GM19395 (cell line): Measurements from ENCODE around the gene PORCN.

ENCODE experiments used
- ATAC-seq: cut with Tn5 transposase; IDR thresholded peaks from one replicate; pipeline ENCODE4 v1.9.1; 2021; ENCODE audit warnings: mild to moderate bottlenecking, moderate library complexity; ENCODE audit not compliant: unreplicated experiment

The PORCN gene

GRCh38 chrX:48508400-48509244 is at the start of gene PORCN:
Gene PORCN (plus strand): TSS chrX:48508992. CDS start chrX:48509821, 829 bp downstream.
- peak; percentile 80 for ATAC-seq

DNA sequence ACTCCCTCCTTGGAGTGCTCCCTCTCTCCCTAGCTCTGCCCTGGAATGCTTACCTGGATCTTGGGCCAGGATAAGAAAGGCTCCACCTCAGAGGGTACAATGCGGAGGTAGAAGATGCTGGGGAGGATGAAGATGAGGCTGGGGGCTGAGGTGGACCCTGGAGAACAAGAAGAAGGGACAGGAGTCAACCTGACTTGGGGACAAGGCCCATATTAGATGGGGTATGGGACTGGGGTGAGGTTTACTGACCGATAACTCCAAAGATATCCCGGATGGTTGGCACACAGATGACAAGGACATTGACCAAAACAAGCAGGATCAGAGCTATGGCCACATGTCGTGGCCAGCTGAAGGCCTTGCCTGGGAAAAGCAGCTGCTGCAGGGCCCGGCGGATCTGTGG is 49.3 kb upstream of the PORCN start:
- ATAC-seq = no peak

DNA sequence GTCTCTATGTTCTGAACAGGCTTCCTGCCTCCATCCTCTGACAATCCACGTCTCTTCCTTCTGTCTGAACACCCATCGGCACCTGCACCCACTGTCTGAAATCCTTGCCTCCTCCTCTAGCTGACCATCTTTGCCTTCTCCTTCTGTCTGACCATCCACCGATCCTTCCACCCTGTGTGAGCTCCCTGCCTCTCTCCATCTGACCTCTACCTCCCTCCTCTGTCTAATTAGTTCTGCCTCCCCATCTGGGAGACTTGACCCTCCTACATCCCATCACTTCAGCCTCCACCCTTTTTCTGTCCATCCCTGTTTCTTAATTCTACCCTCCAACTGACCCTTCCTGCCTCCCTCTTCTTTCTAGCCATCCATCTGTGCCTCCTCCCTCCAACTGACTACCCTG is 48.8 kb upstream of the PORCN start:
- no peak for ATAC-seq

DNA sequence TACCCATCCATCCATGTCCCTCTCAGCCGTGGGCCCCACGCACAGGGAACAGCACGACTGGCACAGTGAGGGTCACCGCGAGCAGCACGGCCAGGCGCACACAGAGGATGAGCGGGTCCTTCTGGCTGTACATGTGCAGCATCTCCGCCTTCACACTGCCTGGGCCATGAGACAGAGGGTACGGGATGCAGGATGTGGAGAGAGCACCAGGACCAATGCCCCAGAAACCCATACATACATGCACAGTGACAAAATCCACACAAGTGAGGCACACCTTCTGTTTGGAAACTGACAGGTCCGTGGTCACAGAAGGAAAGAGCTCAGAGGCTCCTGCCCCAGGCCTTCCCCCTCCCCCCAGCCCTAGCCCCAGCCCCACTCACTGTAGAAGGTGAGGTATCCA is 48.2 kb upstream of the PORCN start:
- no peak for ATAC-seq

- no peak for ATAC-seq
Observed at GRCh38 chrX:48461830-48462229, 47.0 kb upstream of the PORCN start.

DNA sequence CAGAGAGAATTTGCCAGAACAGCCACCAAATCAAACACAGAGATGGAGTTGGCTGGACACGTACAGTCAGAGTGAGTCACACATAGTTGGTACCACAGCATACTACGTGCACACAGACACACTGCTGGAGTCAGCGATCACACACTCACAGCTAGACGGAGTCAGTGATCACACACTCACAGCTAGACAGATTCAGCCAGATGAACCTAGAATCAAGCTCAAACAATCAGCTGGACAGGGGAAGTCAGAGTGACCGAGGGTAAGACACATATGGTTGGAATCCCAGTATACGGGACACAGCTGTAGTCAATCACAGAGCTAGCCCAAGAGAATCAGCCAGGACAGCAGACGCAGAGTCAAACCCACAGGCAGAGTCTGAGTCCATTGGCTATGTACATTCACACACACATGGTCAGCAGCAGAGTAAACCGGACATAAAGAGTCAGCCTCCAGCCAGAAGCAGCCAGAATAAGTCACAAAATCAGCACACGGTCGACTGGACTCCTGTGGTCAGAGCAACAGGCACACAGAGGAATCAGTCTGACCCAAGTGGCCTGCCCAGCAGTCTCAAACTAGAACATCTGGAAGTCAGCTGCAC is 43.4 kb upstream of the PORCN start:
- no peak for ATAC-seq

GRCh38 chrX:48466696-48467095 is 42.1 kb upstream of the PORCN start:
- ATAC-seq = no peak

GRCh38 chrX:48467281-48467761 is 41.5 kb upstream of the PORCN start:
- no peak for ATAC-seq

GRCh38 chrX:48468247-48468671 is 40.5 kb upstream of the PORCN start:
- ATAC-seq = no peak

- peak; percentile 58 for ATAC-seq
Observed at GRCh38 chrX:48468693-48469691, 39.8 kb upstream of the PORCN start.

- ATAC-seq = no peak
Observed at GRCh38 chrX:48470110-48470832, 38.5 kb upstream of the PORCN start, which contains the start of gene SLC38A5. Gene SLC38A5 (minus strand): TSS chrX:48470260. CDS start chrX:48467924, 2,336 bp downstream.

DNA sequence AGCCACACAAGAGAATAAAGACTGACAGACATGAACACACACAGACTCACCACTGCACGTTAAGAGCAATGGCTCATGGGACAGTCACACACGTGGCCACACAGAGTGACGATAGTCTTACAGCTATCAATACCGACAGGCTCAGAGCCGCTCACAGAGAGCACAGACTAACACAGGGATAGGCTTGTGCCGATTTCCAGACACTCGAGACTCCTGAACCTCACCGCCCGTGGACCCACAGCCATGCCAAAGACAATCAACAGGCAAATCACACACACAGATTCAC is 38.0 kb upstream of the PORCN start:
- no peak for ATAC-seq

DNA sequence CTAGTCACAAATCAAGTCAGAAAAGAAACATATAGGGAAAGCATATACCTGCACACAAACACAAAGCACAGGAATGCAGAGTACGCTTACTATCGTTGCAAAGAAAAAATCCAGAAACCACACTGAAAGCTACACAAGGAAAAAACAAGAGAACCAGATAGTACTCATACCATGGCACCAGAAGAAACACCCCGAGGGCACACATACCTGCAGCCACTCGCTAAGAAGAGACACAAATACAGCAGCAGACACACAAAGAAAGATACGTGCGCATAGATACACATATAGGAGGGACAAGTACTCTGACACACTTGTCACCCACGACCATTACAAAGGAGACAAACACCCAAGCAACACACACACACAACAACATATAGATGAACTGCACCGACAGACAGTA is 37.3 kb upstream of the PORCN start:
- no peak for ATAC-seq

- ATAC-seq = no peak
Observed at GRCh38 chrX:48472225-48472624, 36.6 kb upstream of the PORCN start.

DNA sequence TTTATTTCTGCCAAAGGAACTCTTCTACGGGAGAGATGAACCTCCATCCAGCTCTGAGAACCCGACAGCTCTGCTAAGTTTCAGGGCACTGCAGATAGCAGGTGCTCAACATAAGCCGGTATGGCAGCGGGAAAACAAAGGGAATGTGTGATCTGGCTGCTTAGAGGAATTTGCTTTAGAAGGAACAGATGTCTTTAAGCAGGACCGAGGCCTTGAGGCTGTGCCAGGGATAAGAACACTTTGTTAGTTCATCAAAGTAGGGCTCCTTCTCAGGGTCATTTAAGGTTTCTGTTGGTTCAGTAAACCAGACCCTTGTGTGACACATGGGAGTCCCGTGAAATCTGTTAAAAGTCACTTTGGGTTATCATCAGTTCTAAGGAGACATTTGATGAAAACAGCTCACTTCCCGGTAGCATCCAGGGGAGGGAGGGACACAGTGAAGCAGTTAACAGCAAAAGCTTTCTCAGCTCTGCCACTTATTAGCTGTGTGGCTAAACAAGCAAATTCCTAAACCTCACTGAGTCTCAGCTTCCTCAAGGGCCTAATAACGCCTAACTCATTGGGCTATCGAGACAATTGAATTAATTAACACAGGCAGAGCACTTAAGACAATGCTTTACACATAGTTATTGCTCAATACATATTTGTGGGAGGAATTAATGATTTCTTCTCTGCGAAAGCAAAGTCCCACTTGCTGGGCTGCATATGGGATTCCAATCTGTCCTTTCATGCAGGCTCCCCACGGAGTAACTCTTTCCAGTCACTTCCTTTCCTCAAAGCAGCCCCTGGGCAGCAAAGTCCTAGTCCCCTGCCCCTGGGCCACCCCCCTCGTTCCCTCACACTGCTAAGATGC is 35.7 kb upstream of the PORCN start:
- no peak for ATAC-seq

DNA sequence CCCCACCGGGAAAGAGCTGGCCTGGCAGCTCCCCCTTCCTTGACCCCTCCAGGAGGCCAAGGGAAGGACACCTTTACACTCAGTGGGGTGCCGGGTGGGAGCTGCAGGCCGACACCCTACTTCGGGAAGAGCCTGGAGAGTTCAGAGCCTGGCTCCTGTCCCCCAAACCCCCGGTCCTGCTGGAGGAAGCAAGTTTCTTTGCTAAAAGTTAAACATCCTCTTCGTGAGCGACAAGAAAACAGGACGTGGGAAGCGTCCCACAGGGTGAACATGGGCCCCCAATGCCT is 35.1 kb upstream of the PORCN start:
- no peak for ATAC-seq

DNA sequence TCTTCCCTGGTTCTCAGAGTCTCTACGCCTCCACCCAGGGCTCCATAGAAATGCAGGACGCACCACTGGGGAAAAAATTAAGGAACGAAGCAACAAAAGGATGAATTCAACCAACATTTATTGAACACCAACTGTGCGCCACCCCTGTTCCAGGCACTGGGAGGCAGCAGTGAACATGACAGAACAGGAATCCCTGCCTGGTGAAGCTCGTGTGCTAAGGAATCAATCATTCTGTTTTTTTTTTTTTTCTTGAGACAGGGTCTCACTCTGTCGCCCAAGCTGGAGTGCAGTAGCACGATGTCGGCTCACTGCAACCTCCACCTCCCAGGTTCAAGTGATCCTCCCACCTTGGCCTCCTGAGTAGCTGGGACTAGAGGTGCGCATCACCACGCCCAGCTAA is 34.7 kb upstream of the PORCN start:
- ATAC-seq = no peak

DNA sequence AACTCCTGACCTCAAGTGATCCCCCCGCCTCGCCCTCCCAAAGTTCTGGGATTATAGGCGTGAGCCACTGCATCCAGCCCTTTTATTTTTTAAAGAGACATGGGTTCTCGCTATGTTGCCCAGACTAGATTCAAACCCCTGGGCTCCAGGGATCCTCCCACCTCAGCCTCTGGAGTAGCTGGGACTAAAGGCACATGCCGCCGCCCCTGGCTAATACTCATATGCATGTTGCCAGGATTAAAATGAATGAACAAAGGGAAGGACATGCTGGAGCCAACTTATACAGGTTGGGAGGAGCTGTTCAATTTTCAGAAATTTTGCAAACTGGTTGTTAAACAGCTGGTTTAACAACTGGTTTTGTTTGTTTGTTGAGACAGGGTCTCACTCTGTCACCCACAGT is 34.2 kb upstream of the PORCN start:
- ATAC-seq = no peak

DNA sequence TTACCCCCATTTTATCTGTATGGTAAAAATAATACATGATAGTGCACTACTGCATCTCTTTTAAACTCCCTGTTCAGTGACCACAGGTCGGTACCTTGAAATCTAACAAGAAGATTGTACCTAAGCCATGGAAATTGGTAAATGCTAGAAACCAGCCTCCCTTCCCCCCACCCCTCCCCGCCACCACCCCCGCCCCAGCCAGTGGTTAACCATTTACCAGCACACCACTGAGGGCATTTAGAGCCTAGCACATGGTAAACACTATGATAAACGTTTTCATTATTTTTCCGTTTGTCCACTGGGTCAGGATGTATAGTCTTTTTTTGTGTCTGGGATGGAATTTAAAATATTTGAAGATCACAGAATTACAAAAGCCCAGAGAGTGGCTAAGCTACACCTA is 33.5 kb upstream of the PORCN start:
- no peak for ATAC-seq
